NT2/D1 (cell line): ENCODE measurements around the gene TBC1D5.
"Not testable (repeated sequence)": the region's sequence is repeated elsewhere in the genome, so short reads cannot be mapped to it uniquely, and the experiment has no call there.

Experiments
- DNase-seq: peaks from one replicate; pipeline ENCODE4 v3.0.0-alpha.2; 2011; ENCODE audit warnings: low read depth, low spot score
- H3K27me3 ChIP-seq: 2 replicates; pipeline ENCODE4 v1.6.0; 2011; ENCODE audit warnings: mild to moderate bottlenecking; ENCODE audit not compliant: insufficient read length, insufficient read depth
- H3K36me3 ChIP-seq: 2 replicates; pipeline ENCODE4 v1.6.1; 2011; ENCODE audit warnings: mild to moderate bottlenecking, low read length, mixed read lengths; ENCODE audit not compliant: insufficient read depth, insufficient read length
- H3K4me1 ChIP-seq: 2 replicates; pipeline ENCODE4 v1.5.1; 2011; ENCODE audit not compliant: insufficient read depth, insufficient read length
- H3K4me3 ChIP-seq: 2 replicates; pipeline ENCODE4 v1.5.1; 2011; ENCODE audit warnings: low read depth; ENCODE audit not compliant: insufficient read length
- H3K9ac ChIP-seq: 2 replicates; pipeline ENCODE4 v1.6.0; 2011; ENCODE audit warnings: low read depth; ENCODE audit not compliant: insufficient read length
- H3K9me3 ChIP-seq: 2 replicates; pipeline ENCODE4 v1.5.1; 2011; ENCODE audit warnings: mild to moderate bottlenecking, low read length; ENCODE audit not compliant: insufficient read depth
- SUZ12 ChIP-seq: IDR thresholded peaks from 2 replicates; pipeline ENCODE4 v1.6.1; 2011; ENCODE audit not compliant: insufficient read length, insufficient read depth; ENCODE audit errors: extremely low read depth
- YY1 ChIP-seq: IDR thresholded peaks from 2 replicates; pipeline ENCODE4 v1.6.1; 2011; ENCODE audit not compliant: insufficient read length, insufficient read depth
- ZNF274 ChIP-seq: IDR thresholded peaks from 2 replicates; pipeline ENCODE4 v1.6.1; 2011; ENCODE audit warnings: mild to moderate bottlenecking, low read depth, low read length

TBC1D5 gene

DNA sequence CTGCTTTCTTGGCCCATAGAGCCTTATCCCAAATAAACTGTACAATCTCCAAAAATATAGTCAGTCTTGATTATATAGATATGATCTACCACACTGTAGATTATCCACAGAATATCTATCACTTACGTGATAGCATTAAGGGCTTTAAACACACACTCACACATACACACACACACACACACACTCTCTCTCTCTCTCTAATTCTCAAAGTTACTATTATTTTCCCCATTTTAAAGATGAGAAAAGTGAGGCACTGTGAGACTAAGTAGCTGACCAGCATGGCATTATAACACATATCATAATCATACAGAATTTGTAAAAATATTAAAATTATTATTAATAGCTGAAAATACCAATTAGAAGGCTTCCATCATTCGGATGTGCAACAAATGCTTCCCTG lies 4.2 kb downstream of the TBC1D5 start:
- no peaks in the 10 kb centered on the region for H3K4me1 ChIP-seq
- DNase-seq, result no peak
- H3K36me3 ChIP-seq, result peaks cover 6% of the 10 kb centered on the region
- no peak overlapping the region for H3K4me3 ChIP-seq
- no peak overlapping the region for H3K9ac ChIP-seq
- H3K27me3 ChIP-seq, result no peaks in the 10 kb centered on the region
- H3K9me3 ChIP-seq, result no peaks in the 10 kb centered on the region
- no peak for TF ChIP-seq YY1
- no peak for TF ChIP-seq SUZ12
- TF ChIP-seq ZNF274, result no peak

GRCh38 chr3:17737591-17737990 lies 4.8 kb downstream of the TBC1D5 start:
- H3K36me3 ChIP-seq, result peaks cover 9% of the 10 kb centered on the region
- TF ChIP-seq ZNF274 (no peak), SUZ12 (no peak), YY1 (no peak)
- H3K4me1 ChIP-seq, result no peaks in the 10 kb centered on the region
- no peak for DNase-seq
- H3K27me3 ChIP-seq, result no peaks in the 10 kb centered on the region
- H3K4me3 ChIP-seq, result no peak overlapping the region
- H3K9ac ChIP-seq, result no peak overlapping the region
- no peaks in the 10 kb centered on the region for H3K9me3 ChIP-seq

DNA sequence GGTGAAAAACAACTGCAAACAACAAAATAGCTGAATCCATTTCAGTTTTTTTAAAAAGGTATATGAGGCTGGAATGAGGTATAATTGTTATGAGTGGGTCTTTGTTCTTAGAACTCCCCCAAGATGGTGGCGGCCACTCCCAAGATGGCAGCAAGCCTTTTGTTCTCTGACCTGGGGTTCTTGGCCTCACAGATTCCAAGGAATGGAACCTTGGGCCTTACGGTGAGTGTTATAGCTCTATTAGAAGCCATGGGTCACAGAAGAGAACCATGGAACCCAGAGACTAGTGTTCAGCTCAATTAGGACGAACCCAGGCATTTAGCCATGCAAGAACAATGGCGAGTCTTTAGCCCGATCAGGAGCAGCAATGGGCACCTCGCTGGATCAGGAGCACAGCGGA lies 7.1 kb downstream of the TBC1D5 start:
- not testable (repeated sequence) for DNase-seq, H3K4me1 ChIP-seq, H3K9ac ChIP-seq, H3K4me3 ChIP-seq, H3K27me3 ChIP-seq, H3K9me3 ChIP-seq
- H3K36me3 ChIP-seq, result peaks cover 11% of the 10 kb centered on the region

GRCh38 chr3:17733768-17734167 lies 8.7 kb downstream of the TBC1D5 start:
- Histone ChIP-seq H3K9me3 (no peaks in the 10 kb centered on the region), H3K36me3 (peaks cover 12% of the 10 kb centered on the region), H3K4me1 (no peaks in the 10 kb centered on the region), H3K9ac (no peak overlapping the region), H3K4me3 (no peak overlapping the region), H3K27me3 (no peaks in the 10 kb centered on the region)
- no peak for DNase-seq
- TF ChIP-seq SUZ12 (no peak), ZNF274 (no peak), YY1 (no peak)

DNA sequence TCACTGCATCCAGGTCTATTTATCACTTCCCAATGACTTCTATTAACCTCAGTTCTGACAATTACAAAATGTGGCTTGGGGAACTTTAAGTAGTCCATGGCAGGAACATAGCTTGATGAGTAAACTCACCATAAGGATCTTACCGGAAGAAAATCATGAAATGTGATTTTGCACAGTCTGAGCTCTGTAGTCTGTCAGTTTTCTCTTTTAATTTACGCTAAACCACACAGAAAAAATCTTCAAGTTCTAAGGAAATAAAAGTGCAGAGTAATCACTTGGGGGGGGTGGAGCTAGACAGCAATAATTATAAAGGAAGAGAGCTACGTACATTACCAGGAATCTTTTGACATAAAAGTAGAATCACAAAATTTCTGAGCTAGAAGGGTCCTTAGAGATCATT lies 9.2 kb downstream of the TBC1D5 start:
- no peak for DNase-seq
- H3K27me3 ChIP-seq, result no peaks in the 10 kb centered on the region
- no peaks in the 10 kb centered on the region for H3K4me1 ChIP-seq
- no peak overlapping the region for H3K9ac ChIP-seq
- H3K9me3 ChIP-seq, result no peaks in the 10 kb centered on the region
- no peak overlapping the region for H3K4me3 ChIP-seq
- TF ChIP-seq YY1, result no peak
- no peak for TF ChIP-seq ZNF274
- no peak for TF ChIP-seq SUZ12
- H3K36me3 ChIP-seq, result peaks cover 12% of the 10 kb centered on the region

DNA sequence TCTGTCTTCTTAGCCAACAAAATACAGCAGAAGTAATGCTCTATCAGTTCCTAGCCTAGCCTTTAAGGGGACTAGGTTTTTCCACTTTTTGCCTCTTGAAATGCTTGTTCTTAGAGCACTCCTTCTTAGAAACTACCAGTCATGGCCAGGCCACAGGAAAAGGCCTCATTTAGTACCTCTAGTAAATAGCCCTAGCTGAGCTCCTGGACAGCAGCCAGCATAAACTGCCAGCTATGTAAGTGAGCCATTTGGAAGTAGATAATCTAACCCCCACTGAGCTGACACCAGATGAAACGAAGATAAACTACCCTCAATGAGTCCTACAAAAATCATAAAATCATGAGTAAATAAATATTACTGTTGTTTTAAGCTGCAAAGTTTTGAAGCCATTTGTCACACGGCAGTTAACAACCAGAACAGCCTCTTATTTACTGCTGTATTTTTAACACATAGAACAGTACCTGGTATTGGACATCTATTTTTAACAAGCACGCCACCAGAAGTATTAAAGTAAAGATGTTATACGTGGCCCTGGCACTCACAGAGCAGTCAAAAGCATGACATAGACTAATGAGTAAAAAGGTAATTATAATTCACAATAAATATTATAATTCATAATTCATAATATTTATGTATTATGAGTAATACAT lies 12.0 kb downstream of the TBC1D5 start:
- Histone ChIP-seq H3K9ac (no peak overlapping the region), H3K36me3 (peaks cover 10% of the 10 kb centered on the region), H3K27me3 (no peaks in the 10 kb centered on the region), H3K9me3 (peaks cover 13% of the 10 kb centered on the region), H3K4me1 (no peaks in the 10 kb centered on the region), H3K4me3 (no peak overlapping the region)
- no peak for TF ChIP-seq SUZ12
- no peak for TF ChIP-seq ZNF274
- no peak for TF ChIP-seq YY1
- DNase-seq, result no peak

DNA sequence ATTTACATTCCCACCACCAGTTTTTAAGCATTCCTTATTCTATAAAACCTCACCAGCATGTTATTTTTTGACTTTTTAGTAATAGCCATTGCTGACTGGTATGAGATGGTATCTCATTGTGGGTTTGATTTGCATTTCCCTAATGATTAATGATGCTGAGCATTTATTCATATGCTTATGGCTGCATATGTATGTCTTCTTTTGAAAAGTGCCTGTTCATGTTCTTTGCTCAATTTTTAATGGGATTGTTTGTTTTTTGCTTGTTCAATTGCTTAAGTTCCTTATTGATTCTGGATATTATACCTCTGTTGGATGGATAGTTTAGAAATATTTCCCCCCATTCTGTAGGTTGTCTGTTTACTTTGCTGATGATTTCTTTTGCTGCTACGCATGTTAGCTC lies 16.1 kb downstream of the TBC1D5 start:
- H3K36me3 ChIP-seq, result peaks cover 4% of the 10 kb centered on the region
- H3K27me3 ChIP-seq, result no peaks in the 10 kb centered on the region
- H3K4me1 ChIP-seq, result no peaks in the 10 kb centered on the region
- H3K4me3 ChIP-seq, result no peak overlapping the region
- DNase-seq, result no peak
- peaks cover 13% of the 10 kb centered on the region for H3K9me3 ChIP-seq
- TF ChIP-seq SUZ12 (no peak), ZNF274 (no peak), YY1 (no peak)
- H3K9ac ChIP-seq, result no peak overlapping the region

DNA sequence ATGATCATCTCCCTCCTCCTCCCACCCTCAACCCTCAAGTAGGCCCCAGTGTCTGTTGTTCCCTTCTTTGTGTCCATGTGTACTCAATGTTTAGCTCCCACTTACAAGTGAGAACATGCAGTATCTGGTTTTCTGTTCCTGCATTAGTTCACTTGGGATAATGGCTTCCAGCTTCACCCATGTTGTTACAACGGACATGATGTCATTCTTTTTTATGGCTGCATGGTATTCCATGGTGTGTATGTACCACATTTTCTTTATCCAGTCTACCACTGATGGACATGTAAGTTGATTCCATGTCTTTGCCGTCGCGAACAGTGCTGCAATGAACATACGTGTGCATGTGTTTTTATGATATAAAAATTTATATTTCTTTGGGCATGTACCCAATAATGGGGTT lies 16.6 kb downstream of the TBC1D5 start:
- not testable (repeated sequence) for H3K4me1 ChIP-seq, H3K36me3 ChIP-seq, DNase-seq, H3K27me3 ChIP-seq, H3K4me3 ChIP-seq, H3K9ac ChIP-seq
- peaks cover 13% of the 10 kb centered on the region for H3K9me3 ChIP-seq
